ENCODE data around the gene KRTAP10-4.

DNA sequence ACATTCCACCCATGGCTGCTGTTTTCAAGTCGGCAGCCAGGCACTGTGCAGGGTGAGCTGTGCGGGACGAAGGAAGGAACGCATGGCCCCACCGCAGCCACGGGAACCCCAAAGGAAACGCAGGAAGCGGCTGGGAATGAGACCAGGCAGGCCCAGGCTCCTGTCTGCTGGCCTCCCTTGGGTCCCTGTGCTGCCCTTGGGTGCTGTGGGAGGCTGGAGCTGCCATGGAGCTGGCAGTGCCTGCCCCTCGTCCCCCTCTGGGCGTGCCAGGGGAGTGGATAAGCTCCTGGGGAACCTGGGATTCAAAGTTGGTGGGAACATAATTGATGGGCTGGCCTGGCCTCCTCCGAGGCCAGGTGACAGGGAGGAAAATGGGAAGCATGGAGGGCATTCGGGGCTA is 5.3 kb upstream of the KRTAP10-4 start:
- TF ChIP-seq, protein P1, sequence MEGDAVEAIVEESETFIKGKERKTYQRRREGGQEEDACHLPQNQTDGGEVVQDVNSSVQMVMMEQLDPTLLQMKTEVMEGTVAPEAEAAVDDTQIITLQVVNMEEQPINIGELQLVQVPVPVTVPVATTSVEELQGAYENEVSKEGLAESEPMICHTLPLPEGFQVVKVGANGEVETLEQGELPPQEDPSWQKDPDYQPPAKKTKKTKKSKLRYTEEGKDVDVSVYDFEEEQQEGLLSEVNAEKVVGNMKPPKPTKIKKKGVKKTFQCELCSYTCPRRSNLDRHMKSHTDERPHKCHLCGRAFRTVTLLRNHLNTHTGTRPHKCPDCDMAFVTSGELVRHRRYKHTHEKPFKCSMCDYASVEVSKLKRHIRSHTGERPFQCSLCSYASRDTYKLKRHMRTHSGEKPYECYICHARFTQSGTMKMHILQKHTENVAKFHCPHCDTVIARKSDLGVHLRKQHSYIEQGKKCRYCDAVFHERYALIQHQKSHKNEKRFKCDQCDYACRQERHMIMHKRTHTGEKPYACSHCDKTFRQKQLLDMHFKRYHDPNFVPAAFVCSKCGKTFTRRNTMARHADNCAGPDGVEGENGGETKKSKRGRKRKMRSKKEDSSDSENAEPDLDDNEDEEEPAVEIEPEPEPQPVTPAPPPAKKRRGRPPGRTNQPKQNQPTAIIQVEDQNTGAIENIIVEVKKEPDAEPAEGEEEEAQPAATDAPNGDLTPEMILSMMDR (conservative IDR thresholded peaks at IDR 0.05; ENCODE audit: low read depth in 2 of 2): no peak
- no peak for TF ChIP-seq POLR2AphosphoS5 (IDR thresholded peaks at IDR 0.05; ENCODE audit: low read depth)

Data from GM23338 (cell line).